OCI-LY7 (cell line): ENCODE results near the gene MCM6.

ENCODE experiments used
- CTCF ChIP-seq: fragments of 200-600 bp; sonication (generic); conservative IDR thresholded peaks from 2 replicates; pipeline ENCODE4 v1.5.1; 2014; ENCODE audit warnings: mild to moderate bottlenecking, antibody characterized with exemption, low read length, moderate library complexity, mixed read lengths
- EZH2phosphoT487 ChIP-seq: fragments of 200-600 bp; sonication (generic); IDR thresholded peaks from 2 replicates; pipeline ENCODE4 v1.6.1; 2018; ENCODE audit warnings: low read depth, borderline replicate concordance, mild to moderate bottlenecking, mixed run types, antibody characterized with exemption, low read length, moderate library complexity, mixed read lengths

GRCh38 chr2:135925571-135925970, 49.3 kb upstream of the MCM6 start:
- TF ChIP-seq CTCF (no peak), EZH2phosphoT487 (no peak)
